GM20431 (cell line): ENCODE results near the gene PNLIPRP2.

Experiments used
- in situ Hi-C: fragments of 300-500 bp; cut with MseI, MboI; formaldehyde crosslinking; loops from one replicate; pipeline ENCODE4 v1.15.0; 2020; ENCODE audit warnings: low sequenced_read_pairs; ENCODE audit not compliant: unreplicated experiment

Gene PNLIPRP2

DNA sequence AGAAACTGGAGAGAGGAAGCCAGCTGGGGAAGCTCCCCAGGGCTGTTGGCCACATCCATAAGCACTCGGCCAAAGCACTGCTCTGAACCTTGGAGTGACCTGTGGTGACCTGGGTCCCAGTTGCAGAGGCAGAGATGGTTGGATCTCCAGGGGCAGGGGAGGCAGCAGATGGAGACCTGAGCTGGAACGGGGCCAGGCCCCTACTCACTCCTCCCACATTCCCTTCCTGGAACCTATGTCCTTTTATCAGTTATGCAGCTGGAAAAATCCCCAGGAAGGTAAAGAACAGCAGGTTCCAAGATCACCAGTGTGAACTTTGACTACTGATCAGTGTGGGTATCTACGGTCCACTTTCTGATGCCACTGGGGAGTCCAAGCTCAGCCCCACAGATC is 9.6 kb upstream of the PNLIPRP2 start:
- in situ Hi-C loops: no loop called here

DNA sequence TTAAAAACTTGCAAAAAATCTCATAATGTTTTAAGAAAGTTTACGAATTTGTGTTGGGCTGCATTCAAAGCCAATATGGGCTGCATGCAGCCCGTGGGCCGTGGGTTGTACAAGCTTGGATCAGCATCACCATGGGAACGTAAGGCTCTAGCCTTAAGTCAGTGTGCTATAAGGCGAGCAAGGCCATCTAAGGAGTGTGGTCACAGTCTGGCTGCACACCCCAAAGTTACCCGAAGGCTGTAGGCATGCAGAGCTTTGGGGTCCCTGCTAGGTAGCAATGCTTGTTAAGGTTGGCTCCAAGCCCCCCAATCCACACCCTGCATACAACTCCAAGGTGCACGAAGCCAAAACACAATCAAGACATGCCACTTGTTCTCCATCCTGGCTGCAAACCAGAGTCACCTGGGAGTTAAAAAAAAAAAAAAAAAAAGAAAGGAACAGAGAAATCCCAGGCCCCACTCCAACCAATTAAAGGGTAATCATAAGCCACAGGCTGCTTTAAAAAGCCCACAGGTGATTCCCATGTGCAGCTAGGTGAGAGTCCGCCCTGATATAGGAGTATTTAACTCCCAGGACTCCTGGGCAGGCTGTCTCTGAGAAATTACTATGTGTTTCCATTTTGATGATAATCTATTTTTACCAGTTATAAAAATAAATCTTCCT is 8.5 kb upstream of the PNLIPRP2 start:
- in situ Hi-C loops: no loop called here

DNA sequence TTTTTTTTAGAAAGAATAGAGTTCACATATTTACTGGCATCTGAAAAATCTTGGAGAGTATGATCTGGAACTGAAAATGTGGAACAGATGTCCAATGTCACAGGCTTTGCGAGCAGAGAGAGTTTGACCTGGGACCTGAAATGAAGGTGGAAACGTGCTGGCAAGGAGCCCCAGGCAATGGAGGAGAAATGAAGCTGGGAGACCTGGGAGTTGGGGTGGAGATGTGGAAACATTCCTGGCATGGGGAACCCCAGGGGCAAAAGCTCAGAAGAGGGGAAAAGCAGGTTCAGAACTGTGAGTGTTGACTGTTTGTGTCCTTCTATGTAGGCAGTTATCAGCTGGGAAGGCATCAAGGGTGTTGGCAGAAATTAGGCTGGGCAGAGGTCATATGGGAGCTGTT is 7.3 kb upstream of the PNLIPRP2 start:
- in situ Hi-C loops: no loop called here

DNA sequence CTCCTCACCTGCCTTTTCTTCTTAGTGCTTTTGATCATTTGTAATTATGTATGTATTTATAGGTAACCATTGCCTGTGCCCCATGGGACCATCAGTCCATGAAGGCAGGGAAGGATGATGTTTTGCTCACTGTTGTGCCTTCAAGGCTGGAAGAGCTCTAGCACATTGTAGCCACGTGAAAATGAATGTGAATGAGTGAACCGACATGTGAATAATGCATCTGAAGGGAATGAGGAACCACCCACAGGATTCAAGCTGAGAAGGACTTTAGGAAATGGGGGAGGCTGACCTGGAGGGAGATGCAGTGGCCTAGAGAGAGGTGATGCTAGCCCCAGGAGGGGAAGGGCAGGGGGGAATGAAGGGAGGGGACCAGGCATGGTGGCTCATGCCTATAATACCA is 6.0 kb upstream of the PNLIPRP2 start:
- in situ Hi-C loops: no loop called here

DNA sequence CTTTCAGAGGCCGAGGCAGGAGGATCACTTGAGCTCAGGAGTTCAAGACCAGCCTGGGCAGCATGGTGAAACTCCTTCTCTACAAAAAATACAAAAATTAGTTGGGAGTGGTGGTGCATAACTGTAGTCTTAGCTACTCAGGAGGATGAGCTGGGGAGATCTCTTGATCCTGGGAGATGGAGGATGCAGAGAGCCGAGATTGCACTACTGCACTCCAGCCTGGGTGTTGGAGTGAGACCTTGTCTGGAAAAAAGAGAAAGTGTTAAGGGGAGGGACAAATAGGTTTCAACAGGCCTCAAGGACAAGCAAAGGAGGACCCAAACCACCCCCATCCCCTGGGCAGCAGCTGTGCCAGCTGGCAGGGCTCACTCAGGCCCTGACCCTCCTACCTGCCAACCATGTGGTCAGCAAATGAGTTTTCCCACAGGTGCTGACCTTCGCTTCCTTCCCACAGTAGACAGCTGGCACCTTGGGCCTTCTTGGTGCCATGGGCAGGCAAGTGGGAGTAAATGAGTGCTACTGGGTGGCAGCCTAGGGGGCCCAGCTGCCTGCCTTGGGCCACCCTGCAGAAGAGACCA is 5.5 kb upstream of the PNLIPRP2 start:
- in situ Hi-C loops: no loop called here

DNA sequence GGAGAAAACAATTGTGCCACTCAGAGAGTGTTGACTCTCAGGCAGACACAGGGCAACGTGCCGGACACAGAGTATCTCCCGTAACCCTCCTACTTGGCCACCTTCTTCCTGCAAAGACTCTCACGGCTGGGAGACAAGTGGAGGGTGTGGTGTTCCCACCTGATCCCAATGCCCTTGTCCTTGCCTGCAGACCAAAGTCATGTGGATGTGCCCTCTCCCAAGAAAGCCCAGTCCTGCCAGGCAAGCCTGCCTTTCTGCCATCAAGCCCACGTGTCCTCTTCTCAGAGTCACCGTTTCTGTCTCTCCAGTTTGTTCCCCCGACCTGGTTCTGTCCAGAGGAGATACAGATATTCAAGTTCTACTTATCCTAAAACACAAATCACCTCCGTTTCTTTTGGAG is 723 bp downstream of the PNLIPRP2 start:
- in situ Hi-C loops: no loop called here

DNA sequence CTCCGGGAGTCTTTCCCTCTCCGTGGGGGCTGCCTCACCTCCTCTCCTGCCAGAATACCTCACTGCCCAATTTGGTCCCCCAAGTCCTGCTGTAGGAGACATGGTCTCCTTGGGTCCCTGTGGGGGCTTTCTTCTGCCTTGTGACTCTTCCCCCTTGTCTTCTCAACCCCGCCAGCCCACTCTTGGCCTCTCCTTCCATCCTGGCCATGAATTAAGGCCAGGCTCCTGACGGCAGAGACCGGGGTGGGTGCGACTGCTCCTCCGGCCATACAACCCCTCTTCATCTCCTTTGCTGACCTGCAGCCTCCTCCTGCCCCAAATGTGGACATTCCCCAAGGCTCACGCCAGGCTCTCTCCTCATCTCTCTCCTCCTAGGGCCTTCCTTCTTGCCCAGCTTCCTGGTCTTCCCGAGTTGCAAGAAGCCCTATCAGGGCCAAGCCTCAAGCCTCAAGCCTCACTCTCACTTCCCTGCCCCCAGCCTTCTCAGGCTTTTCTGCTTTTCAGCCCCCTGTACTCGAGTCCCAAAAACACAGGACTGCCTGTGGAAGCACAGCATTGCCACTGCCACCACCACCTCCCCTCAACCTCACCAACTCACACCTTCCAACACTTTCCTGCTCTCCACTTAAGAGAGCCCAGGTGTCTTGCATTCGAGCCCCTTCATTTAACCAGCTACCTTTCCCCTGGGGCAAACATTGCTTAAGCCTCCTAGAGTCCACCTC is 1.3 kb downstream of the PNLIPRP2 start:
- in situ Hi-C loops: no loop called here

DNA sequence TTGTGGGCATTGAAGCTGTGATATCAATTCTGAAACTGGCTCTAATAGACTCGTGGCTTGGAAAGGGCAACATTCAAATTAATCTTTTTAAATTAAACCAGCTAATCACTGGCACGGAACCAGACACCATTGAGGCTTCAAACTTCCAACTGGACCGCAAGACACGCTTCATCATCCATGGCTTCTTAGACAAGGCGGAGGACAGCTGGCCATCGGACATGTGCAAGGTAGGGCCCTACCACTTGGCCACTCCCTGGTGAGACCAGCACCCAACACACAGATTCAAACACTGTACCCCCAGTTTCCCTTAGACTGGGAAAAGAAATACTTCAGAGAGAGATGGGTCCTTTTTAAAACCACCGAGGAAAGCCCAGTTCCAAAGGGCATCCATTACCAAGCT is 5.1 kb downstream of the PNLIPRP2 start:
- in situ Hi-C loops: no loop called here

DNA sequence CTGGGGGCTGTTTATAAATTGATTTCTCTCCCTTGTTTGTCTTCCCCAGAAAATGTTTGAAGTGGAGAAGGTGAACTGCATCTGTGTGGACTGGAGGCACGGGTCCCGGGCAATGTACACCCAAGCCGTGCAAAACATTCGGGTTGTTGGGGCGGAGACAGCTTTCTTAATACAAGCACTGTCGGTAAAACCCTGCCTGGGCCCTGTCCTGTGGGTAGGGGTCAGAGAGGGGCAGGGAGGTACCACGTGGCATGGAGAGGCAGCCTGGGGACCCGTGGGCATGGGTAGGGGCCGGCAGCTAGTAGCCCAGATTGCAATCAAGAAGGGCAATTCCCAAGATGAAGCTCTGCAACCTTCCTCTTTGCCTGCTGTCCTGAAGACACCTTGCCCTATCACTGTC is 6.1 kb downstream of the PNLIPRP2 start:
- in situ Hi-C loops: no loop called here

DNA sequence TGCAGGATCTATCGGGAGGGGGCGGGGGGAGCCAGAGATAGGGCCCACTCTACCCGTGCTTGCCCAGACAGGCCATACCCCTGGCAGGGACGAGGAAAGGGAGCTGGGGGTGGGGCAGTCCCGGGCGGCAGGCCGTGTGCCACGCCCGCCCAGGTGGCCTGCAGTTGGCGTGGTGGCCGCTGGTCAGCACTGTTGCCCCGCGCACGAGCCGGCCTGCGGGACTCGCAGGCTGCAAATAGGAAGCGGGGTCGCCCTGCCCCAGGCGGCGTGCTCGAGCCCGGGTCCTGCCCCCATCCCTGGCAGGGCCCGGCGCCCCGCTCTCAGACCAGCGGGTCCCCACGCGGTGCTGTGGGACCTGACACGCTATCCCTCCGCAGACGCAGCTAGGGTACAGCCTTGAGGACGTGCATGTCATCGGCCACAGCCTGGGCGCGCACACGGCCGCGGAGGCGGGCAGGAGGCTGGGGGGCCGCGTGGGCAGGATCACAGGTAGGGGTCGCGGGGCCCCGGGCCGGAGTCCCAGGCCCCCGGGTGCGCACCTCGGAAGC is 6.7 kb downstream of the PNLIPRP2 start:
- in situ Hi-C loops: no loop called here

DNA sequence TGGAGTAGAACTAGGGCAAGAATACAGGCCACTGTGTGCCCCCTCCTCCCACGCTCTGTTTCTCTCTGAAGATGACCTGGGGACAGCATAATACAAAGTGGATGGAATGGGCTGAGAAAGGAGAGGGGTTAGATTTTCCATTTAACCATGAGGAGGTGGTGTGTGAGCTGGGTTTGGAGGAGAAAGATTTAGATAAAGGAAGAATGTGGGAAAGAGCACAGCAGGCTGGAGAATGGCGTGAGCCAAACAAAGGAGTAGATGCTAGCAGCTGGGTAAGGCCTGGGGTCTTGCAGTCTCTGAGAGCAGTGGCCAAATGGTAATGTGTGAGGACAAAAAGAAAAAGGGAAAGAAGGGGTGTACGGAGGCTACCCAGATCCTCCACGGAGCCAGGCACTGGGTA is 8.6 kb downstream of the PNLIPRP2 start:
- in situ Hi-C loops: no loop called here

DNA sequence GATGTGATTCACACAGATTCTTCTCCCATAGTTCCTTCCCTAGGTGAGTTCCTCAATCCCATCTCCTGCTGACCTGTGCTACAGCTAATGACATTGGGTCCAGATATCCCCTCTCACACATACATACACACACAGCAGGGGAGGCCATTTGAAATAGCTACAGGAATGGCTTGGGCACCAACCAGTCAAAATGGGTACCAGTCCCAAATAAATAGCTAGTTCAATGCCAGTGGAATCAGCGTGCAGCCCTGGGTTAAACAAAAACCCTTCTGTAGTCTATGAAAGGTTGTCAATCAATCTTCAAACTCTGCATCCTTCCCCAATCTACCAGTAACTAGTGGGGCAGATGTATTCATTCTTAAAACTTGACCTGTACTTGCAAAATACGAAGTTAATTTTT is 9.3 kb downstream of the PNLIPRP2 start:
- in situ Hi-C loops: no loop called here

DNA sequence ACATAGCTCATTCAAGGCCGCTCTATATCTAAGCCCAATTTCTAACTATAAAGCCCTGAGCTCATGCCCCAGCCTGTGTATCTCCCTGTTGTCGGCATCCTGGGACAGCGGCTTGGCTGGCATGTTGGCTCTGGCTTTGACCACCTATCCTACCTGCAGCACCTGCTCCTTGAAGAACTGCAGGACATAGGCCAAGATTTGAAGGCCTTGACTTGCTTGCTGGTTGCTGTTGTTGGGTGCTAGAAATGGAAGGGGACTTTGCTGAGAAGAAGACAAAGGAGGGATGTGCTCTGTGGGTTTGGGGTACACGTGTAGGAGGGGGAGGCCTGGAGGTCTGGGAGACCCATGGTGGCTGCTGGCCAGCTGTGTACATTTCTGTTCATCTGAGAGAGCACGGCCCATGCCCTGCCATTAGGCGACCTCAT is 11.1 kb downstream of the PNLIPRP2 start:
- in situ Hi-C loops: no loop called here

DNA sequence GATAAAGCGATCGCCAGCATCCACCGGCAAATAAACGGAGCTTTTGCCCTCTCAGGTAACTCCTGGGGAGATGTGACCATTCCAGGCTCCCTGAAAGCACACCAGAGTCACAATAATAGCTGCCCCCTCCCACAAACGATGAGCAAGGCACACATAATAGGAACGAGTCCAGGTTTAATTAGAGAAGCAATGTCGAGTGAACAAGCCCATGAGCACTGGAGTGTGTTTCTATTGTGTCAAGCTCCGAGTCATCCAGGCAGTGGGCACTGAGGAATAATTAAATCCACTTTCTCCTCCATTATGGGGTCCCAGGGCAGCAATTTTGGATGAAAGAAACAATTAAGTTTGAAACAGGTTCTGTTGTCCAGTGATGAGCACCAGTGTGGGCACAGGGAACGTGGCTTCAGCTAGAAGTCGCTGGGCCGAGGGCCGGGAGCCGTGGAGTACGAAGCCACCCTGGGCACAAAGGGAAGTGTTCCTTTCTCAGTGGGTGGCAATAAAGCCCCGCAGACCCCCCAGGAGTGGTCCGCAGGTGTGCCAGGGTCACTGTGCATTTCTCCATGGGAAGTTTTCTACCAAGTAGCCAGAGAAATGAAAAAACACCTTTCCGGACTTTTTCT is 12.0 kb downstream of the PNLIPRP2 start:
- in situ Hi-C loops: no loop called here

DNA sequence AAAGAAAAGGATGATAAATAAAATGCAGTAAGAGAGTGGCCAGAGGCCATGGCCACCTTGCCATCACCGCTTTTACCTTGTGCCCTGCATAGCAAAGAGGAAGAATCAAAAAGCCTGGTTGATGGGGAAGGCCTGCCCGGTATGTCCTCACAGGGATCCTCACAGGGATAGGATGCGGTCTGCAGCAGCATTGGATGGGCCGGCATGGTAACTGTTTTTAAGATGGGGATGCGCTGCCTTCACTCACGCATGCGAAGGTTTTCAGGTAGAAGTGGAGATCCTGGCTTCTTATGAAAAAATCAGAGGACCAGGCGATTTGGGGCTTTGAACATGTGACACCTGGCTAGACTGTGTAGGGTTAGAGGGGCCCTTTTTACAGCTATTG is 12.5 kb downstream of the PNLIPRP2 start:
- in situ Hi-C loops: no loop called here

DNA sequence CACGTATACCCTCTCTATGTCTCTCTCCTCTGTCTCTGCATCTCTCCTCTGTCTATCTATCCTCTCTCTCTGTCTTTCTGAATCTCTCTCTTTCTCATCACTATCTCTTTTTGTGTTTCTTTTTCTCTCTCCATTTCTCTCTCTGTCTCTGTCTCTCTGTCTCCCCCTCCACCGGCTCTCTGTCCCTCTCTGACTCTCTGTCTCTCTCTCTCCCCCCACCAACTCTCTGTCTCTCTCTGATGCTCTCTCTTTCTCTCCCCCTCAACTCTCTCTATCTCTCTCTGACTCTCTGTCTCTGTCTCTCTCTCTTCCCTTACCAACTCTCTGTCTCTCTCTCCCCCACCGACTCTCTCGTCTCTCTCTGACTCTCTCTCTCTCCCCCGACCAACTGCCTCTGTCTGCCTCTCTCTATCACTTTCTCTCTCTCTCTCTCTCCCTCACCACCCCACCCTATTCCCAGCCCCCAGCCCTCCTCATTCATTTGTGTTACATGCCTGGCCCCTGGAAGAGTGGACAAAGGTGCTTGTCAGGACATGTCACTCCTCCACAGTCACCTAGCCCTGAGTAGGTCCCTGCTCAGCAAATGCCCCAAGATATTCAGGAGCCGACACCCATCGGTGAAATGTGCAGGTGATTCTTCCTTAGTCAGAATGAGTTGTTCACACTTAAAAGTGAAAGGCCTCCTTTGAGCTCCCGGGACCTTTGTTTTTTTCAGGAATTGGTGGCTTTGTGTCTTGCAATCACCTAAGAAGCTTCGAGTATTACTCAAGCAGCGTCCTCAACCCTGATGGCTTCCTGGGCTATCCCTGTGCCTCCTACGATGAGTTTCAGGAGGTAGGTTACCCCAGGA is 13.6 kb downstream of the PNLIPRP2 start:
- in situ Hi-C loops: no loop called here

DNA sequence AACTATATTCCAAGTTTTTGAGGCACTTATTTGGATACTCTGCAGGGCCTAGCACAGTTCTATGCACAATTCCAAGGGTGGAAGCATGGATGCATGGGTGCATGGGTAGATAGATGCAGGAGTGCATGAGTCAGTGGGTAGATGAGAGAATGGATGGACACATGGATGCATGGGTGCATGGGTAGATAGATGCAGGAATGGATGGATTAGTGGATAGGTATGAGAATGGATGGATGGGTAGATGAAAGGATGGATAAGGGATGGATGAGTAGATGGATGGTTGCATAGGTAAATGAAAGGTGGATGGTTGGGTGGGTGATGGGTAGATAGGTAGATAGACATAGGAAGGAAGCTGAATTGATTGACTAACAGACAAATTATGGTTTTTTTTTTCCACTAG is 15.6 kb downstream of the PNLIPRP2 start:
- in situ Hi-C loops: no loop called here

DNA sequence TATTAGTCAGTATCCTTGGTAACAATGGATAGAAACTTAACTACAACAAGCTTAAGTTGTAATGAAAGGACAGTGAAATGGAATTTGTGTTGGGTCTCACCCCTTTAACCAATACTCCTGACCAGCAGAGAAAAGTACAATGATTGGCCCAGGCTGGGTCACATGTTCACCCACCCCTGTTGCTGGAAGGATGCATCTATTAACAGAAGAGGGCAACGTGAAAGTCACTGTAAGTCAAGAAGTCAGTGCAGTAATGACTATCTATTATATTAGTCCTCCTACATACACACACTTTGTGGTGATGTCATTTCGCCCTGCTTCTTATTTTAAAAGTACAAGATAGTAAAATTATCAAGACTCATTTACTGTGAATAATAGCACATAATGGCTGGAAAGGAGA is 16.2 kb downstream of the PNLIPRP2 start:
- in situ Hi-C loops: no loop called here

DNA sequence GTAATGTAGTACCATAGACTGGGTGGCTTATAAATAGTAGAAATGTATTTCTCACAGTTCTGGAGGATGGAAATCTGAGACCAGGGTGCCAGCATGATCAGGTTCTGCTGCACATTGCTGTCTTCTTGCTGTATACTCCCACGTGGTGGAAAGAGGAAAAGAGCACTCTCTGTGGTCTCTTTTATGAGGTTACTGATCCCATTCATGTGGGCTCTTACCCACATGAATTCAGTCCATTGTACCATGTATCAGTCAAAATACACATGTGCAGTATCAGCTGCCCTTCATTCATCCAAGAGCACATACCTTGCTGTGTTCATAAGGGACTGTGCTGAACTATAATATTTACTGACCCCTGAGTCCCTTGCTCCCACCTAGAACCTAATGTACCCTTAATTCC is 17.1 kb downstream of the PNLIPRP2 start:
- in situ Hi-C loops: no loop called here

DNA sequence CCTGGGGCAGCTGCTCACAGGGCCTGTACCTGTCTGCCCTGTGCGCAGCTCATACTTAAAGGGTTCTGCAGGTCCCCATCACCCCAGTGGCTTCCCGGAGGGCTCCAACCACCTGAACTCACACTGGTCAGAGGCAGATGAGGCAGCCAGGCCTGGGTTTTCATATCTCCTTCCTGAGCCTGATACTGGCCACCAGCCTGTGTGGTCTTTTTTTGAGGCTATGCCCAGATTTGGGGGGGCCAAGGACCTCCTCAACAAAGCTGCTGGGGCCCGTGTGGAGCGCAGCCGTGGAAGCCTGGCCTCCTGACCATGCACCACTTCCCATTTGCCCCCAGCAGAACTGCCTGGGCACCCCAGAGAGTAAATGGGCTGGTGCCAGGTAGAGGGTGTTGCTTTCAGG is 25.7 kb downstream of the PNLIPRP2 start:
- in situ Hi-C loops: no loop called here
